NCI-H82 treated with DMSO at 0.1 percent for 48 hours (cell line): ENCODE data around the gene KCNK10.
"Not testable (repeated sequence)": the region's sequence is repeated elsewhere in the genome, so short reads cannot be mapped to it uniquely, and the experiment has no call there.

ENCODE experiments used
- DNase-seq: peaks from one replicate; lab custom pipeline; 2025; ENCODE audit not compliant: unreplicated experiment; lab: John Stamatoyannopoulos, UW

KCNK10 gene

GRCh38 chr14:88271205-88271604 lies 51.9 kb downstream of the KCNK10 start:
- DNase-seq = no peak

- no peak for DNase-seq
Measured at GRCh38 chr14:88270776-88271175, 52.3 kb downstream of the KCNK10 start.

GRCh38 chr14:88269806-88270420 lies 53.2 kb downstream of the KCNK10 start:
- DNase-seq = no peak

- no peak for DNase-seq
Measured at GRCh38 chr14:88266474-88266873, 56.6 kb downstream of the KCNK10 start.

- no peak for DNase-seq
Measured at GRCh38 chr14:88264116-88264515, 59.0 kb downstream of the KCNK10 start.

- not testable (repeated sequence) for DNase-seq
Measured at GRCh38 chr14:88261302-88261701, 61.8 kb downstream of the KCNK10 start.

- no peak for DNase-seq
Measured at GRCh38 chr14:88258021-88258420, 65.0 kb downstream of the KCNK10 start.

- DNase-seq = no peak
Measured at GRCh38 chr14:88256997-88257950, 65.8 kb downstream of the KCNK10 start.

GRCh38 chr14:88255798-88256197 lies 67.3 kb downstream of the KCNK10 start:
- DNase-seq = no peak

GRCh38 chr14:88255196-88255595 lies 67.9 kb downstream of the KCNK10 start:
- no peak for DNase-seq

GRCh38 chr14:88252498-88252897 lies 70.6 kb downstream of the KCNK10 start:
- no peak for DNase-seq

GRCh38 chr14:88251650-88252049 lies 71.4 kb downstream of the KCNK10 start:
- DNase-seq = no peak

- no peak for DNase-seq
Measured at GRCh38 chr14:88249266-88249665, 73.8 kb downstream of the KCNK10 start.

- DNase-seq = no peak
Measured at GRCh38 chr14:88248606-88249005, 74.5 kb downstream of the KCNK10 start.

GRCh38 chr14:88247228-88247627 lies 75.8 kb downstream of the KCNK10 start:
- DNase-seq = no peak

GRCh38 chr14:88245321-88245720 lies 77.7 kb downstream of the KCNK10 start:
- DNase-seq = no peak

- DNase-seq = no peak
Measured at GRCh38 chr14:88243946-88244345, 79.1 kb downstream of the KCNK10 start.

GRCh38 chr14:88242446-88242845 lies 80.6 kb downstream of the KCNK10 start:
- DNase-seq = no peak

- no peak for DNase-seq
Measured at GRCh38 chr14:88241810-88242209, 81.3 kb downstream of the KCNK10 start.

- DNase-seq = no peak
Measured at GRCh38 chr14:88234442-88234841, 88.6 kb downstream of the KCNK10 start.

- no peak for DNase-seq
Measured at GRCh38 chr14:88233915-88234314, 89.2 kb downstream of the KCNK10 start.

- no peak for DNase-seq
Measured at GRCh38 chr14:88232771-88233170, 90.3 kb downstream of the KCNK10 start.
